Islet of Langerhans (tissue), 1 donor: ENCODE measurements around the gene DNM2.

ENCODE experiments used
- FAIRE-seq: peaks from one replicate; lab custom pipeline; 2011; peaks lifted over from hg19 to GRCh38; lab: Jason Lieb, UNC

Gene DNM2

DNA sequence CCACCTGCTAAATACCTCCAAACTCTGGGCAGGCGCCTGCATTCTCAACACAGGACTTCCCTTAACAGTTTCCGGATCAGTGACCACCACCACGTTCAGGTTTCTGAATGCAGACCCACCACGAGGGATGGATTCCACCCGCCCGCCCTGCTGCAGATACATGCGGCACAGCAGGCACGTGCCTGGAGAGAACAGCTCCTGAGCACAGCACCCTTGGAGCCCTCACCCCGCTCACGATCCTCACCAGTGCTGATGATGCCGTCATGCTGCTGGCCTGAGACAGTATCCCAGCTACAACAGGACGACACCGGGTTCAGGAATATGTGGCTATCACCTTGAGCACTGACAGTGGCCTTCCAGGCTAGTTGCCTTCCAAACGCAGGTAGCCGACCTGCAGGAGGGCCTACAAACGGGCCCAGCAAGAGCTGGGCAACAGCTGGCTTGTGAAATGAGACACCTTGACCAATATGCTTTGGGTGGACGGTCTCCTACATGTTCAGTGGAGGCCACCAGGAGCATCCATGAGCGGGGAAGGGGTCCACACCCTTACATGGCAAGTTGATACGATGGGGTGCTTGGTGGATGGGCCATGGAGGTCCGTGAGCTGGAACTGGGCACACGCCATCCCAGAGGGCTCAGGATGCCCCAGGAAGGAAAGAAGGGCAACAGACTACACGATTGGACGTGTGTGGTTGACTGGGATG lies 26.5 kb upstream of the DNM2 start:
- FAIRE-seq, result no peak

DNA sequence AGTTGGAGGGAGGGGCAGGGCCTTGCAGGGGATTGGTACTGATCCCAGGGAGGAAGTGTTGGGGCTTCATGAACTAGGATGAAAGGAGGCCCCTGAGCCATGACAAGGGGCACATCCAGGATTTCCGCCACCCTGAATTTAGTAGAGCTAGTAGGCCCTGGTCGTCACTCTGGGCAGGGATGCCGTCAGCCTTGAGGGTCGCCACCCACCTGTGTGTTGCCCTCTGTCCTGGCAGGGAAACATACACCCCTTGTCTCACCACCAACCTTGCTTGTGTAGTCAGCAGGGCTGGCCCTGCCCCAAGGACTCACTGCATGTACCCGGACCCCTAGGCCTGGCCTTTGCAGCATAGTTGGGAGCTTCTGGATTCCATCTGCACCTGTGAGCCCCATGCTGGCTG lies 26.0 kb upstream of the DNM2 start:
- FAIRE-seq, result no peak

DNA sequence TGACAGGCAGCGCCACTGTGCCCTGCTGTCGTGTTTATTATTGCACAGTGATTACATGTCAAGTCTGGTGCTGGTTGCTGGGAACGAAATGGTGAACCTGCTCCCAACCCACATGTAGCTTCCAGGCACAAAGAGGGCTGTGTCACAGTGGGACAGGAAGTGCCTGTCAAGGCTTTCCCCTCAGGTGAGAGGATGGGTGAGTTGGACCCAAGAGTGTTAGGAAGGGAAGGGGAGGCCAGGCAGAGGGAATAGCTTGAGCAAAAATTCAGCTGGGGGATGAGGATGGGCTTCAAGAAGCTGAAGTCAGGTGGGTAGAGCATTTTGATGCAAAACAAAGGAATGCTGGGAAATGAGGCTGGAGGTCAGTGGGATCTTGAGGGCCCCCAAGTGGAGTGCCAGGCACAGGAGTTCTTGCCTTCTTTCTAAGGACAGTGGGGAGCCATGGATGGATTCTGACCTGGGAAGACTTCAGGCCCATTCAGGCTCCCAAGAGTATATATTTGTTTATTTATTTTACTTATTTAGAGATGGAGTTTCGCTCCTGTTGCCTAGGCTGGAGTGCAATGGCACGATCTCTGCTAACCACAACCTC lies 25.1 kb upstream of the DNM2 start:
- FAIRE-seq, result no peak

DNA sequence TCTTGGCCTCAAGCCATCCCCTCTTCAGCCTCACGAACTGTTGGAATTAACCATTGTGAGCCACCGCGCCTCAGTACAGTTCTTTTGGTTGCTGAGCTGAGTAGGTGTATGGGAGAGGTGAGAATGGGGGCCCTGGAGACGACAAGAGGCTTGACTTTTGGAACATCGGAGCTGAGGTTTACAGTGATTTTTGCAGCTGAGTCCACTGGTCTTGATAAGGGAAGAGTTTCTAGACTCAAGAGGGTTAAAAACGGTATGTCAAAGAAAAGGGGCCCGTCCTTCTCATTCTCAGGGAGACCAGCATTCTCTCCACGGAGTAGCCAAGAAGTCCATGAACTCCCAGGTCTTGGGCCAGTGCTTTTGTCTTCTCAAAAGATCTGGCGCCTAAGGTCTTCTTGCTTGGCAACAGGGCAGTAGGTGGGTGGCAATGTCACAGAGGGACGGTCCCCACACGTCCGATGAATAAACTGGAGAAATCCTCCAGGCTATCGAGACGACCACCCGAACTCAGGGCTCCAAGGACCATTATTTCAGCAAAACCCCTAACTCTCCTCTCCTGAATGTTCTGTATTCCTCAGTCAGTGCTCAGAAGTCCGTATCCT lies 23.1 kb upstream of the DNM2 start:
- no peak for FAIRE-seq

DNA sequence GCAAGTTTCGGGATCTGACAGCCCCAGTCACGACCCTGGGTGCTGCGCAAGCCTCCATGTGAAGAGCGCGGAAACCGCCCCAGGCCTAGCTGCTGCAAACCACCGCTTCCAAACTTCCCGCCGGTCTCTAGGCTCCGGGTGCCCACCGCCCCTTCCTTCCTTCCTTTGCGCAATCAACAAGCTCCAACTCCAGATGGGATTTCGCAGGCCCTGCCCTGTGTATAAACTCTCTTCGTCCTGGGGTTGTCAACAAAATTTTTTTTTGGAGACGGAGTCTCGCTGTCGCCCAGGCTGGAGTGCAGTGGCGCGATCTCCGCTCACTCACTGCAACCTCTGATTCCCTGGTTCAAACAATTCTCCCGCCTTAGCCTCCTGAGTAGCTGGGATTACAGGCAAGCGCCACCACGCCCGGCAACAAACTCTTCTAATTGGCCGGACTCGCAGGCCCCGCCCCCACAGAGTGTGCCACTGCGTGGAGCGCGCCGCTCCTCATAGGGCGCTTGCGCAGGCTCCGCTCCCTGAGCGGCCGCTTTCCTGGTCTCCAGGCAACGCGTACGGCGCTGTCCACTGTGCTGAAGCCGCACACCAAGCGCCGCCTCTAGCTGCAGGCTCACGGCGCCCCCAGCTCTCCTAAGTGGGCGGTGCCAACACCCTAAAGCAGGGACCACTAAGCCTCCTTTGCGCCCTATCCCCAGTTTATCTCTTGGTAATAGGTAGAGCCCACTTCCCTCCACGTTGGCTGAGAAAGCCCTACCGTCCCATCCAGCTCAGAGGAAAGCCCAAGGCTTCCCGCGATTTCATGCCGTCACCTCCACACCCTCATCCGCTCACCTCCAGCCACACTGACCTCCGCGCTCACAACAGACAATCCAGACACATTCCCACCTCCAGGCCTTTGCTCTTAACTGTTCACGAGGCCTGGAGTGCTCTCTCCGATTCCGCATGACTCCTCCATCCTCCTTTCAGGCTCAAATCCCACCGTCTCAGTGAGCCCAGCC lies 22.2 kb upstream of the DNM2 start:
- no peak for FAIRE-seq

DNA sequence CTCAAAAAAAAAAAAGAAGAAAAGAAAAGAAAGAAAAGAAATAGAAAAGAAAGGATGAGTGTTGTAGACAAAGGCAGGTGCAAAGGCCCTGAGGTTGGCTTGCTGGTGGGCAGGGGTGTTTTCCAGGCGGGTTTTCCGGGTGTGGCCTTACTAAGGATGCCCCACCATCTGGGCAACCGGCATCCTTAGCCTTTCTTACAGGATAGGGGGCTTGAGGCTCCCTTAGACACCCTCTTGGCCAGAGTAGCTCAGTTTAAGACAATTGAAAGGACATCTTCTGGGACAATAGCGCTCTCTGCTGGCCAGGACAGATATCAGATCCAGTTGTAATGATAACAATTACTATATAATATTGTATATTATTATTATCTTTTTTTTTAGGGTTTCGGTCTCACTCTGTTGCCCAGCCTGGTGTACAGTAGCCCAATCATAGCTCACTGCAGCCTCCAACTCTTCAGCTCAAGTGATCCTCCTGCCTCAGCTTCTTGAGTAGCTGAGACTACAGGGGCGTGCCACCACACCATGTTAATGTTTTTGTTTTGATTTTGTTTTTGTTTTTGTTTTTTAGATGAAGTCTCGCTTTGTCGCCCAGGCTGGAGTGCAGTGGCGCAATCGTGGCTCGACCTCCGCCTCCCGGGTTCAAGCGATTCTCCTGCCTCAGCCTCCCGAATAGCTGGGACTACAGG lies 18.1 kb upstream of the DNM2 start:
- no peak for FAIRE-seq

DNA sequence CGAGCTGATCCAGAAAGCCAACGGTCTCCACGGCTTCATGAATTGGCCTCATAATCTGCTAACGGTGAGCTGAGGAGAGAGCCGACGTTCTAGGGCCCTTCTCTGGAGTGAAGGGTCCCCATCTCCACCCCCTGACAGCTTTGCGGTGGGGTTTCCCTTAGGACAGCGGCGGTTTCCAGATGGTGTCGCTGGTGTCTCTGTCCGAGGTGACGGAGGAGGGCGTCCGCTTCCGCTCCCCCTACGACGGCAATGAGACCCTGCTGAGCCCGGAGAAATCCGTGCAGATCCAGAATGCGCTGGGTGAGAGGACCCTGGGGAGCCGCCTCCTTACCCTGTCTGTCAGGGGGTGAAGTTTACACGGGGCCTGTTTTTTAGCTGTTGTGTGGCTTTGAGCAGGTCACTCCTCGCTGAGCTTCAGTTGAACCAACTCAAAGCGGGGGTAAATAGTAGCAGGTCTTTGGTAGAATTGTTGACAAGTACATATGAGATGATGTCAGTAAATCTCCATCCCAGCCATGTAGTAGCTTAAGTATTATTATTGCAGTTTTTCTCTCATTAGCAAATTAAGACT lies 15.8 kb upstream of the DNM2 start:
- FAIRE-seq, result no peak

DNA sequence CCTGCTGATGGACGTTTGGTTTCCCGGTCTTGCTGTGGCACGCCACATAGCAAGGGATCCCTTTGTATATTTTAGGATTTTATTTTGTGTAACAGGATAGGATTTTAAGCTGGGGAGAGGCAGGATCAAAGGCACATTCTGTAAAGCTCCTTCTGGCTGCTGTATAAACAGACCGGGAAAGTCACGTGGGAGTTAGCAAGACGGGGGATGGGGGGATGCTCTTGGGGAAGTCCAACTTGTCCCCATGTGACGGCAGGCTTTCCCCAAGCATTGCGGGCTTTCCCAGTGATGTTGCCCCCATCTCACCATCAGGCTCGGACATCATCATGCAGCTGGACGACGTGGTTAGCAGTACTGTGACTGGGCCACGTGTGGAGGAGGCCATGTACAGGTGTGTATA lies 10.9 kb upstream of the DNM2 start:
- FAIRE-seq, result no peak

DNA sequence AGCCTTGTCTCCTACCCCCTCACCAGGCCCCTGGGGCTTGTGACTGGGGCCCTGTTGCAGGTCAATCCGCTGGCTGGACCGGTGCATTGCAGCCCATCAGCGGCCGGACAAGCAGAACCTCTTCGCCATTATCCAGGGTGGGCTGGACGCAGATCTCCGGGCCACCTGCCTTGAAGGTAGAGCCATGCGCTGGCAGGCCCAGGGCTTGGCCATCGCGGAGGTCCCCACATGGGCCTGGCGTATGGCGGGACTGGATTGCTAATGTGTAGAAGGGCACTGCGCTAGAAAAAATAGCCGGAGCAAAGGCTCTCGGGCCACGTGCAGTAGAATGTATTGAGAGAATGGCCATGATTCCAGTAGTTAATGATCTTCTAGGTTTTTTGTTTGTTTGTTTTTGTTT lies 10.4 kb upstream of the DNM2 start:
- FAIRE-seq, result no peak

DNA sequence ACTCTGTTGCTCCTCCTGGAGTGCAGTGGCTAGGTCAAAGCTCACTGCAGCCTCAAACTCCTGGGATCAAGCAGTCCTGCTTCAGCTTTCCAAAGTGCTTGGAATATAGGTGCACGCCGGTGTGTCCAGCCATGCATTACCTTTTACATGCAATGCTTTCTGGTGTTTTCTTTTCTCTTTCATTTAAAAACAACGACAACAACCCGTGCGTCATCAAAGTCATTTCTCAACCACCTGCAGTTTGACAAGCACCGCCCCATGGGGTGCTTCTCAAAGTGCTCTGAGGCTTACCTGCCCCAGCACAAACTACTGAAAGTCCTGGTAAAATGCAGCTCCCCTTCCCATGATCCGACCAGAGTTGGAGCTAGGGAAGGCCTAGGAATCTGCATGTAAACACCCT lies 9.6 kb upstream of the DNM2 start:
- FAIRE-seq, result no peak

DNA sequence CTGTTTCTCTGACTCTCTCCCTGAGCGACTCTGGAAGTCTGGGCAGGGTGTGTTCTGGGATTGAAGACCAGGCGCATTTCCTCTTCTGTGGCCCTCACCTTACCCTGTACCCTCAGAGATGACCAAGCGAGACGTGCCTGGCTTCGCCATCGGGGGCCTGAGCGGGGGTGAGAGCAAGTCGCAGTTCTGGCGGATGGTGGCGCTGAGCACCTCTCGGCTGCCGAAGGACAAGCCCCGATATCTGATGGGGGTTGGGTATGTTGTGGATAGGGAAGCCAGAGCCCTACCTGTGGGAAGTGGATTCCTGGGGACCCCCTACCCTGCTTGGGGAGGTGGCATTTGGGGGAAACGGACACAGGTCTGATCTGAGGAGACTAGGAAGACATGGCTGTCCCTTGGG lies 5.8 kb upstream of the DNM2 start:
- no peak for FAIRE-seq

DNA sequence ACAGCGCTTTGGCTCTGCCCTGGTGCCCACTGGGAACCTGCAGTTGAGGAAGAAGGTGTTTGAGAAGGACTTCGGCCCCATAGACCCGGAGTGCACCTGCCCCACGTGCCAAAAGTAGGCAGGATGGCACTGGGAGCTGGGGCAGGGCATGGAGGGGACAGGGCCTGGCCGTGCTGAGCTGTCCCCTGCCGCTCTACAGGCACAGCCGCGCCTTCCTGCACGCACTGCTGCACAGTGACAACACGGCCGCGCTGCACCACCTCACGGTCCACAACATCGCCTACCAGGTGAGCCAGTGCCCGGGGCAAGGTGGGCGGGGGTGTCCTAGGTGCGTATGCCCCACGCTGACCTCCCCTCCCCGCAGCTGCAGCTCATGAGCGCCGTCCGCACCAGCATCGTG lies 5.1 kb upstream of the DNM2 start:
- FAIRE-seq, result no peak

DNA sequence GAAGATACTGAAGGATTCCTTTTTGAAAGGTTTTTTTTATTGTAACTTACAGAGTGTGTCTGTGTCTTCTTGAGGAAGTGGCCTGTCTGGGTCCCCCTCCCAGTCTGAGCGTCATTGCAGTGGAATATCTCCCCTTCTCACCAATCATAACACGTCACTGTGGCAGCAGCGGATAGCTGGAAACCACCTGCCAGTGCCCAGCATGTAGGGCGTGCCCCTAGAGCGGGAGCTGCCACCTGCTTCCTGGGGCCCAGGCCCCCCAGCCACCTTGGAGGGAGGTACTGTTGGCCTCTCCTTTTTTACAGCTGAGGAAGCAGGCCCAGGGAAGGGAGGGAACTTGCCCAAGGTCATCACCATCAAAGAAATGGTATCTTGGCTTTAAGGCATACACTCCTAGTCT lies 4.6 kb upstream of the DNM2 start:
- no peak for FAIRE-seq

DNA sequence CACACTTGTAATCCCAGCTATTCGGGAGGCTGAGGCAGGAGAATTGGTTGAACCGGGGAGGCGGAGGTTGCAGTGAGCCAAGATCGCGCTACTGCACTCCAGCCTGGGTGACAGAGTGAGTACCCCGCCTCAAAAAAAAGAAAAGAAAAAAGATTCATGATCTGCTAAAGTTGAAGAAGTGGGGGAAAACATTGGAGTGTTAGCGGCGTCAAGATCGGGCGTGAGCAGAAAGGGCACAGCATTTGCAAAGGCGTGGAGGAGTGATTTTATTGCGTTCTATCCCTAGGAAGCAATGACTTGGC lies 874 bp upstream of the DNM2 start:
- FAIRE-seq, result no peak

DNA sequence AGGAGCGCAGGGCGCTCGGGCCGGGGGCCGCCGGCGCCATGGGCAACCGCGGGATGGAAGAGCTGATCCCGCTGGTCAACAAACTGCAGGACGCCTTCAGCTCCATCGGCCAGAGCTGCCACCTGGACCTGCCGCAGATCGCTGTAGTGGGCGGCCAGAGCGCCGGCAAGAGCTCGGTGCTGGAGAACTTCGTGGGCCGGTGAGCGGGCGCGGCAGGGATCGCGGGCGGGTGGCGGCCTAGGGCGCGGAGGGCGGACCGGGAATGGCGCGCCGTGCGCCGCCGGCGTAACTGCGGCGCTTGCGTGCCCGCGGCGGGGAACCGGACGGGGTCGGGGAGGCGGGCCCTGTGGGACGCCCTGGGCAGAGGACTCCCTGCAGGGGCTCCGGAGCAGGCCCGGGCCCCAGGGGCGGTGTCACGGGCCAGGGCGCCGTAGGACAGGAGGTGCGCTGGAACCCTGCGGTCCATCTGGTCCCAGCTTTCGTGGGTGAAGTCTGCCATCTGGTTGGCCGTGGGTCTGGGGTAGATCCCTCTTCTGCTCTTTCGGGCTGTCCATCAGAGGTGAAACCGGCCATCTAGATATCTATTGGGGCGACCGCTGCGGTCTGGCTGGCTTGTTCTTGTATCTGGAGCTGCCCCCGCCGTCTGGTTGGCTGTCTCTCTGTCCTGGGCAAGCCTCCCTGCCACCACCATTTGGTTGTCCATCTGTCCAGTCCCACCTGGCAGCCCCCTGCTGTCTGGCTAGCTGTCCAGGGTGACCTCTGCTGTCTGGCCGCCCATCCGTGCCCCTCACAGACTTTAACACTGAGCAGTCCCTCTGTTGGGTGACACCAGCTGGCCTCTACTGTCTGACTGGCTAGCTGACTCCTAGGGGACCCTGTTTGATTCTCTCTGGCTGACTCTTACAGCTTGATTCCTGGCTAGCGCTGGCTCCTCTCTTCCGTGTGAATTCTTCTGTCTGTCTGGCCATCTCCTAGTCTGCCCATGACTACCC lies 622 bp downstream of the DNM2 start:
- FAIRE-seq, result no peak

DNA sequence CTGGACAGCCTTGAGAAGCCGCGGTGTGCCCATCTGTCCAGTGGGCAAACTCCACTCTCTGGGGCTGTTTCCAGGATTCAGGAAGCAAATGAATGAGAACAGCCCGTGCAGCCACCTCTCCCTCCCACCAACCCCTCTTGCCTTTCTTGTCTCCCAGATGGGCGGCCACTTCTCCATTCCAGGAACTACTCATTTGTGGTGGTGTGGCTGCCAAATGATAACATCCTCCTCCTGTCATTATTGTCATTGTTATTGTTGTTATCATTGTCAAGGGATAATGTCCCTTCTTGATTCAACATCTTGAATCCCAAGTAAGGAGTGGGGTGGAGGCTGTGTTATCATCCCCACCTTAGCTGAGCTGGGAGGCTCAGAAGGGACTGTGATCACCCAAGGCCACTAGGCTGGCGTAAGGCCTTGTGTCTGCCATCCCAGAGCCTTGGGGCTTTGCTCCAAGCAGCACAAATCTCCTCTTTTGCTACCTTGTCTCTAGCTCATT lies 1.6 kb downstream of the DNM2 start:
- no peak for FAIRE-seq

DNA sequence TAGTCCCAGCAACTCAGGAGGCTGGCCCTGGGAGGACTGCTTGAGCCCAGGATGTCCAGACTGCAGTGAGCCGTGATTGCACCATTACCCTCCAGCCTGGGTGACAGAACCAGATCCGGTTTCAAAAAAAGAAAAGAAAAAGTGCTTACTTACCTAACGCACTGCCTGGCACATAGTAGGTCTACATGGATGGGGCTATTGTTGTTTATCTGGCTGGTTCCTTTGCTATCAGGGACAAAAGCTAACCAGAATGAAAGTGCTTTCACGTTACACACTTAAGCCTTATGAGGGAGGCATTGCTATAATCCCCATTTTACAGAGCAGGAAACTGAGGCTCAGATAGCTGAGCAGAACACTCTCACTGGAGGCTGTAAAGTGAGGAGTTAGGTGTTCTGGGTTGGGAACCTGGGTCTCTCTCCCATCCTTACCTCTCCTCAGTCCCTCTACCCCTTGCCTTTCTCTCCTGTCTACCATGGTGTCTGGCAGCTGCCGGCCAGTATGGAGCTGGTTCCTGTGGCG lies 2.8 kb downstream of the DNM2 start:
- FAIRE-seq, result no peak

DNA sequence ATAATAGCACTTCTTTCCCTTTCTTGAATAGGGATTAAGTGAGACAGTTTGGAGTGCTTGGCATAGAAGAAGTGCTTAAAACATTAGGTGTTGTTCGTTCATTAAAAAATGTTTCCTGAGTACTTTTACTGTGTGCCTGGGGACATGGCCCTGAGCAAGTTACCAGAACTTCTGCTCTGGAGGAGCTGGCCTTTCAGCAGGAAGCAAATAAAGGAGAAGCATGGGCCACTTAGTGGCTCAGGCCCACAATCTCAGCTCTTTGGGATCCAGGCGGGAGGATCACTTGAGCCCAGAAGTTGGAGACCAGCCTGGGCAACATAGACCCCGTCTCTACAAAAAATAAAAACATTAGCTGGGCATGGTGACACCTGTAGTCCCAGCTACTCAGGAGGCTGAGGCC lies 5.7 kb downstream of the DNM2 start:
- no peak for FAIRE-seq

DNA sequence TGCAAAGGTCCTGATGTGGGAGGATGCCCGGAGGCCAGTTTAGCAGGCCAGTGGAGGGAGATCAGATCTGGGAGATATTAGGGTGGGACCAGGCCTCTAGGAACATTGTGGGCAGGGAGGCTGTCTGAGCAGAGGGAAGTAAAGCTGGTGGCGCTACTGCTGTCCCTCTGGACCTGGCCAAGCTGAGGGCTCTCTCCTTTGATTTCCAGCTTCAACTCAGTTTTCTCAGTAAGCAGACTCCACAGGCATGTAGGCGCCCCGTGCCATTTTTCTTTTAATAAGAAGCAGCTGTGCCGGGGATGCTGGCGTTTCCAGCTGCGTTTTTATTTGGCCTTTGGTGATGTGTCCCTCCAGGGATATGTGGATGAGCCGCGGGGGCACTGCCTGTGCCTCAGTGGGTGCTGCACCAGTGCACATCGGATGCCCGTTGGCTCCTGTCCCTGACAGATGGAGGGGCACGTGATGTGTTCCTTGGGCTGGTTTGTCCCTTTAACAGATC lies 6.7 kb downstream of the DNM2 start:
- no peak for FAIRE-seq

DNA sequence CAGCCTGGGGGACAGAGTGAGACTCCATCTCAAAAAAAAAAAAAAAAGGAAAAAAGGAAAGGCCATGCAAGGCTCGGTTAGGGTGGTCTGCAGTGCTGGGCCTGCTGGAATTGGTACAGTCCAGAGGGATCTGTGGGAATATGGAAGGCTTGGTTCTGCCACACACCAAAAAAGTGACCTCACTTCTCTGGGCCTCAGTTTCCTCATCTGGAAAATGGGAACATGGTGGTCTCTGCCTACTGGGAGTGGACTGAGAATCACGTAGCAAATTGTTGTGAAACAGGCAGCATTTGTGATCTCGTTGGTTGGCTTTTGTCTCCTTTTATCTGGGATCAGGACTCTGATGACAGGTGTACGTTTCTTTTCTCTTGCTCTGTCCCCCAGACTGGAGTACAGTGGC lies 7.5 kb downstream of the DNM2 start:
- no peak for FAIRE-seq
